Right ventricle myocardium superior (tissue), 1 donor: ENCODE measurements around the gene ACACA. TPM values are rescaled to one million over a fixed set of nuclear protein-coding genes. Genes with fewer than 3 reads are reported as not detected.
"Not testable (repeated sequence)": the region's sequence is repeated elsewhere in the genome, so short reads cannot be mapped to it uniquely, and the experiment has no call there.

Experiments used
- ATAC-seq: fragments of 200-7000 bp; cut with Tn5 transposase; one replicate; pipeline ENCODE4 v1.9.1; 2020; ENCODE audit warnings: mild to moderate bottlenecking; ENCODE audit not compliant: poor library complexity
- DNase-seq: peaks from one replicate; pipeline ENCODE4 v3.0.0-alpha.2; 2020
- intact Hi-C: fragments of 100-400 bp; cut with DNase I; formaldehyde crosslinking; loops from one replicate; pipeline ENCODE4 v1.11.2; 2022
- total RNA-seq: library from RNA; stranded (reverse); fragmentation: NEBNext Ultra II Directional; extraction: Animal tissue kit (Norgen Biotek cat#: 25700); gene quantifications from one replicate; pipeline ENCODE4 v1.2.1, GENCODE V29; 2021
- donor health status: DM: no; HTN: yes; CAD: no; lungs with severe emphysema.

The ACACA gene
- total RNA-seq, 1 donor from 2014 or later, result 15.4 TPM

DNA sequence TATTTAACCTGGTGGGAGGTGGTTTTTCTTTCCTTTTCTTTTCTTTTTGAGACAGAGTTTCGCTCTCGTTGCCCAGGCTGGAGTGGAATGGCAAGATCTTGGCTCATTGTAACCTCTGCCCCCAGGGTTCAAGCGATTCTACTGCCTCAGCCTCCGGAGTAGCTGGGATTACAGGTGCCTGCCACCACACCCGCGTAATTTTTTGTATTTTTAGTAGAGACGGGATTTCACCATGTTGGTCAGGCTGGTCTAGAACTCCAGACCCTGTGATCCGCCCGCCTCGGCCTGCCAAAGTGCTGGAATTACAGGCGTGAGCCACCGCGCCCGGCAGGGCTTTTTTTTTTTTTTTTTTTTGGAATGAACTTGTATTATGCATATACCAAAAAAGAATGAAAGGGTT is 1.1 kb downstream of the ACACA start:
- DNase-seq, intact Hi-C loops, ATAC-seq: not testable (repeated sequence)

GRCh38 chr17:37400505-37400904 is 6.1 kb downstream of the ACACA start:
- ATAC-seq (no peak), DNase-seq (no peak)
- intact Hi-C loops, result no loop called here

DNA sequence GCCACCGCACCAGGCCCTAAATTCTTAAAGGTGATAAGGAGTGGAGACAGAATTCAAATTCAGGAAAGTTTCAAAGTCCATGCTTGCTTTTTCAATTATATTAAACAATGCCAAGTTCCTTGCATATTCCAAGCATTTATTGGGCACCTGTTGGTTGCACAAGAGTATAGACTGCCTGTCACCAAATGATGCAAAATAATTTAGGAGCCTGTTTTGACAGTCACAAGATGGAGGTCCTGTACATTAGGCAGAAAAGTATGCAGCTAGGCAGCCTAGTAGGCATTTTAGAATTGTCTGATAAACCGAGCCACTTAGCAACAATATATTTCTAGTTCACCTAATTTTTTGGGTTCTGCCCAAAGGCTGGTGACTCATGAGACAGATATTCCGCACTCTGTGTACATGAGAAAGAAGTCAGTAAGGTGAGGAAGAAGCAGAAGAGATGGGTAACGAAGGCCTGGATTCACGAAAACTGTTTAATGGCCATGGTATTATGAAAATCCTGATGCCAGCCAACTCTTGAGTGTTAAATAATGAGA is 7.3 kb downstream of the ACACA start:
- DNase-seq (no peak), ATAC-seq (no peak)
- intact Hi-C loops, result no loop called here

DNA sequence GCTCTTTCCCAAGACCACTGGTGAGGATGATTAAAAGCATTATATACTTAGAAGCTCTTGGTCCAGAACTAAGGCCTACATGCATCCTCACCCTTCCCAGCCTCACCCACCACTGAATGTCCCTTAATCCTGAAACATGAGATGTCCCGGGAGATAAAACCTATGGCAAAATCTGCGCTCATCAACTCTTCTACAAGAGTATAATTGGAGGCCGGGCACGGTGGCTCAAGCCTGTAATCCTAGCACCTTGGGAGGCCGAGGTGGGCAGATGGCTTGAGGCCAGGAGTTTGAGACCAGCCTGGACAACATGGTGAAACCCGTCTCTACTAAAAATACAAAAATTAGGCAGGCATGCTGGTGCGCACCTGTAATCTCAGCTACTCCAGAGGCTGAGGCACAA is 13.3 kb downstream of the ACACA start:
- intact Hi-C loops, result no loop called here
- ATAC-seq (no peak), DNase-seq (no peak)

- intact Hi-C loops, result no loop called here
- peak; percentile 82 for ATAC-seq
- no peak for DNase-seq
These were observed 14.5 kb downstream of the ACACA start for GRCh38 chr17:37392024-37392590.

- ATAC-seq, result no peak
- intact Hi-C loops, result no loop called here
These were observed 15.5 kb downstream of the ACACA start for GRCh38 chr17:37391146-37391545.

DNA sequence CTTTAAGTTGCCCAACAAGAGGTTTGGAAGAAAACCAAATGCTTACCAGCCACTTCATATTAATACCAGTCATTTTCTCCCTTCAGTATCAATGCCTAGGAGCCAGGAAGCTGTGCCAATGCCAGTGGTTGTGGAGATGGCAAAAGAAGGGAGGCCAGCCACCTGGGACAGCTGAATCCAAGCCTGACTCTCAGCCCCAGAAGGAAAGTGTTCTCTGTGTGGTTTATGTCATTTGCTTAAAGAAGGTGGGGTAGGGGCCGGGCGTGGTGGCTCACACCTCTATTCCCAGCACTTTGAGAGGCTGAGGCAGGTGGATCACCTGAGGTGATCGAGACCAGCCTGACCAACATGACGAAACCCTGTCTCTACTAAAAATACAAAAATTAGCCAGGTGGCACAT is 17.5 kb downstream of the ACACA start:
- intact Hi-C loops, result no loop called here
- ATAC-seq, result no peak
- no peak for DNase-seq

More at GRCh38 chr17:37391146-37391545, 15.5 kb downstream of the ACACA start:
- DNase-seq, result no peak

GRCh38 chr17:37388266-37388665 is 18.4 kb downstream of the ACACA start:
- intact Hi-C loops, result no loop called here
- no peak for ATAC-seq
- no peak for DNase-seq

- intact Hi-C loops, result no loop called here
- DNase-seq, result no peak
- no peak for ATAC-seq
These were observed 20.2 kb downstream of the ACACA start for GRCh38 chr17:37386462-37386861.

- DNase-seq, result no peak
- no peak for ATAC-seq
- intact Hi-C loops, result no loop called here
These were observed 21.1 kb downstream of the ACACA start for GRCh38 chr17:37385474-37385990.

- ATAC-seq, result no peak
- no peak for DNase-seq
- intact Hi-C loops, result no loop called here
These were observed 22.0 kb downstream of the ACACA start for GRCh38 chr17:37384560-37385149.

GRCh38 chr17:37382056-37382455 is 24.6 kb downstream of the ACACA start:
- intact Hi-C loops, result no loop called here
- DNase-seq, result no peak
- no peak for ATAC-seq

DNA sequence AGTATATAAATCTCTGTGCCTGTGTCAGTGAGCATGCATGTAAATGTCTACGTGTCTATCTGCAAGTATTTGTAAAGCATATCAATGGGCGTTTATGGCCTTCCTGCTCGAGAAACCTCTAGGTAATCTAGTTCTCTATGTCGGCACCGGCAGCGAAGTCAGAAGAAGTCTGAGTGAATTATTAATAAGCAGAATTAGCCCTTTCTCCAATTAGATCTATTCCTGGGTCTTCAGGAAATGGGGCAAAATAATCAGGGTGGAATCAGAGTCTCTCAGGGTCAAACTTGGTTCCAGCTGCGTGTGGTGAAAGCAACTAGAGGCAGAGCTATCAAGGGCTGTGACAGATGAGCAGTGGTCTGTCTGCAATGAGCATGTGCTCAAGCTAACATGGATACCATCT is 30.9 kb downstream of the ACACA start, which contains the start of gene C17orf78:
Gene C17orf78 (plus strand): TSS at position 280 of the 400 bp plus-strand sequence. CDS start 108 bp downstream, at position 388.
- ATAC-seq (no peak), DNase-seq (no peak)
- intact Hi-C loops, result no loop called here

DNA sequence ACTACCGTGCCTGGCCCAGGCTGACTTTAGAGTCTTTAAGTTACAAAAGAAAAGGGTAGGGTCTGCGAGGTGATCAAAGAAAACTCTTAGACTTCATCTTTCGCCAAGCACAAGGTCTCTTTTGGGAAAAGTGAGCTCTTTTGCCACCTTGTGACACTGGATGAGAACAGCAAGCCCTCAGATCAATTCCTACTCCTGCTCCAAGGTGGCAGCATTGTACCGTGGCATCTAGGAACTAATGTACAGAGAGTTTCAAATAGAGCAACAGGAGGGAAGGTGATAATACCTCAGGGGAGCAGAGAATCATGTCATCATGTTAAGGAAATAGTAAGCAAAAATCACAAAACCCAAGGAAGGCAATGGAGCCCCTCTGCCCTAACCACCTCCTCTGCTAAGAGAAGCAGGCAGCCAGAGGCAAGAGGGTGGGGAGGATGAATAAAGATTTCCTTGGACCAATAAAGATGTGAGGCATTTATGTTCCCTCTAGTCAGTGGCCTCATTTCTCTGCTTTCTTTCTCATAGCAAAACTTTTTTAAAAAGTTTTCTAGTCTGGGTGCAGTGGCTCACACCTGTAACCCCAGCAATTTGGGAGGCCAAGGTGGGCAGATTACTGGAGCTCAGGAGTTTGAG is 33.0 kb downstream of the ACACA start:
- DNase-seq (no peak), ATAC-seq (peak; percentile 93)
- intact Hi-C loops, result no loop called here

DNA sequence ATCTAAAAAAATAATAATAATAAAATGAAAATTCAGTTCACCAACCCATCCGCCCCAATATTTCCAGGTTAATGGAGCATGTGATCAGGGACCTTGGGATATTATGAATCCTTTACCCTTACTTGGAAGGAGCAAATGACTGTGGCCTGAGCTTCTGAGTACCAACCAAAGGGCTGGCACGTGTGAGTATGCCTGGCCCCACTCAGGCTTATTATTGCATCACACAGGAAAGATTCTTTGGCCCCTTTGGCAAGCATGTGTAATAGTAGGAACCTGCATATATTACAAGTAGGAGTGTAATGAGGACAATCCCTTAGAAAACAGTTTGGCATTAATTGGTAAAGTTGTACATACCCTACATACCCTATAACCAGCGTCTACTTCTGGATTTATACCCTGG is 38.1 kb downstream of the ACACA start:
- no peak for ATAC-seq
- intact Hi-C loops, result no loop called here
- DNase-seq, result no peak

DNA sequence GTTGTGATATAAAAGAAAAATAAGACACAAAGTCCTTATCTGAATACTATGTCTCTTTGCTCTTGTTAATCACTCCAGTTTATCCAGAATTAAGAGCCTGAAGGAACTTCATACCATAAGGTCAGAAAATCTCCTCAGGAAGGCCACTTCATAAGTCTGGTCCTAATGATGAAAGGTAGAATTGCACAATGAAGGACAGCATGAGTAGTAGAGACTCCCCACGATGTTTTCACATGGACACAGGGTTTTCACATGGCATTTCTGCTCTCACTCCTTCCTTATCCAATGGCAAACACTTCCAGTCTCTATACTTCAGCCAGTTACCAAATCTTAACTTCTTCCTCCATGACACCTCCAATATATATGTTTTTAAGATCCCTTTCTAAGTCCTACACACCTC is 41.0 kb downstream of the ACACA start:
- ATAC-seq (no peak), DNase-seq (no peak)
- intact Hi-C loops, result no loop called here

GRCh38 chr17:37361543-37361942 is 45.1 kb downstream of the ACACA start:
- DNase-seq (no peak), ATAC-seq (no peak)
- intact Hi-C loops, result no loop called here

GRCh38 chr17:37360632-37361031 is 46.0 kb downstream of the ACACA start:
- intact Hi-C loops, result no loop called here
- DNase-seq (no peak), ATAC-seq (no peak)

- DNase-seq (no peak), ATAC-seq (peak; percentile 1)
- intact Hi-C loops, result no loop called here
These were observed 46.9 kb downstream of the ACACA start for GRCh38 chr17:37359682-37360188.
